ENCODE data around the gene LRRC73.

DNA sequence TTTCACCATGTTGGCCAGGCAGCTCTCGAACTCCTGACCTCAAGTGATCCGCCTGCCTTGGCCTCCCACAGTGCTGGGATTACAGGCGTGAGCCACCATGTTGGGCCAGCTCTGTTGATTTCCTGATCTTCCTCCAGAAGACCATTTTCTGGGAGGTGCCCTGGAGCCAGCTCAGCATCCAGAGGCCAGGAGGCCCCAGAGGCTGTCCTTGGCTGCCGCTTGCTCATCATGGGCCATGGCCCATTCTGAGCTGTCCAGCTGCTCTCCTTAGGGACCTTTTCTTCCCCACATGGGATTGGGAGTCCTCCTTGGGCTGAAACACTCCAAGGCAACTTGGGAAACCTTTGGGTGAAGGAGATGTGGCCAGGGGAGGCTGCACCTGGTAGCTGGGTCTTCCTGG lies 15.4 kb downstream of the LRRC73 start:
- TF ChIP-seq POLR2AphosphoS5 (IDR thresholded peaks at IDR 0.05; ENCODE audit: low read depth, low read length): no peak
- no peak for TF ChIP-seq POLR2A (IDR thresholded peaks at IDR 0.05; ENCODE audit: low read depth, low read length)
- TF ChIP-seq TAF1 (IDR thresholded peaks at IDR 0.05; ENCODE audit: low read depth, low read length): no peak
- no peak for TF ChIP-seq SPI1 (IDR thresholded peaks at IDR 0.05; ENCODE audit: low read depth, low read length)
- TF ChIP-seq PAX5 (IDR thresholded peaks at IDR 0.05; ENCODE audit: insufficient read depth, low read length, severe bottlenecking): no peak

Data from GM12891 (cell line).